ENCODE data around the gene INCA1. TPM values are rescaled to one million over a fixed set of nuclear protein-coding genes. Genes with fewer than 3 reads are reported as not detected.
A peak's percentile ranks its signal among the peaks of the same experiment; 100 is the strongest.

The INCA1 gene
- total and polyA plus RNA-seq, 2 of the 13 experiments (the other 11 are each of a cell fraction or from before 2014, with no cell fraction given) = 0.93 to 2.6 TPM

DNA sequence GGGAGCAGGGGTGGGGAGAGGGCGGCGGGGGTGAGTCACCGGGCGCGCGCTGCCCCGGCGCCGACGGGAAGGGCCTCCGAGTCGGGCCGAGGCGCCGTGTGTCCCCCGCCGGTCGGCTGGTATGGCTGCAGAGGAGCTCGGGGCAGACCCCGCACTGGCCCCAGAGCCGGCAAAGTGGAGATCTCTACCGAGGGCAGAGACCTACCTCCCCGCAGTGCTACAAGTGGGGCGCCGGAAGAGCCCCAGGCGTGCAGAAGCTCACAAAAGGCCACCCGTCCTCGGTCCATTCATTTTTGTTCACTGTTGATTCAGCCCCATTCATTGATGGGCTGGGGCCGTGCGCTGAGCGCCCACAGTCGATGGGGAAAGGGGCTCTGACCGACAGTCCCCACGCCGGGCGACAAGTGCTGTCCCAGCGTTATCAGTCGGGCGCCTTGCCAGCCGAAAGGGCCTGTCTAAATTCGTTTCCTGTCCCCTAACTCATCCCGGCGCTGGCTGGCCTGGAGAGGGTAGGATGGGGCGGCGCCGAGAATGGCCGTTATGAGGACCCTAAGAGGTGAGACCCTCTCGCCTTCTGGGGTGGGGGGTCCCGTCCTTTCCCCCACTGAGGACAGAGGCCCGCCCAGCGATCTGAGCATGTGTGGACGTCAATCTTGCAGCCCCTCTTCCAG is 47.1 kb downstream of the INCA1 start (continued):
- TF ChIP-seq, protein P1, sequence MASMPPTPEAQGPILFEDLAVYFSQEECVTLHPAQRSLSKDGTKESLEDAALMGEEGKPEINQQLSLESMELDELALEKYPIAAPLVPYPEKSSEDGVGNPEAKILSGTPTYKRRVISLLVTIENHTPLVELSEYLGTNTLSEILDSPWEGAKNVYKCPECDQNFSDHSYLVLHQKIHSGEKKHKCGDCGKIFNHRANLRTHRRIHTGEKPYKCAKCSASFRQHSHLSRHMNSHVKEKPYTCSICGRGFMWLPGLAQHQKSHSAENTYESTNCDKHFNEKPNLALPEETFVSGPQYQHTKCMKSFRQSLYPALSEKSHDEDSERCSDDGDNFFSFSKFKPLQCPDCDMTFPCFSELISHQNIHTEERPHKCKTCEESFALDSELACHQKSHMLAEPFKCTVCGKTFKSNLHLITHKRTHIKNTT (CRISPR knock-in tag; IDR thresholded peaks at IDR 0.05) = no peak
- TF ChIP-seq ZNF564 (CRISPR knock-in tag; IDR thresholded peaks at IDR 0.05) = no peak
- no peak; the same call in 1 of the 2 replicates for TF ChIP-seq ELF1 (CRISPR knock-in tag; IDR thresholded peaks at IDR 0.05)
- no peak for TF ChIP-seq ZNF660 (CRISPR knock-in tag; IDR thresholded peaks at IDR 0.05; ENCODE audit: borderline replicate concordance, low read depth)
- TF ChIP-seq SMAD9 (CRISPR knock-in tag; IDR thresholded peaks at IDR 0.05) = no peak
- no peak for TF ChIP-seq PLRG1 (conservative IDR thresholded peaks at IDR 0.05)
- TF ChIP-seq, protein P2, sequence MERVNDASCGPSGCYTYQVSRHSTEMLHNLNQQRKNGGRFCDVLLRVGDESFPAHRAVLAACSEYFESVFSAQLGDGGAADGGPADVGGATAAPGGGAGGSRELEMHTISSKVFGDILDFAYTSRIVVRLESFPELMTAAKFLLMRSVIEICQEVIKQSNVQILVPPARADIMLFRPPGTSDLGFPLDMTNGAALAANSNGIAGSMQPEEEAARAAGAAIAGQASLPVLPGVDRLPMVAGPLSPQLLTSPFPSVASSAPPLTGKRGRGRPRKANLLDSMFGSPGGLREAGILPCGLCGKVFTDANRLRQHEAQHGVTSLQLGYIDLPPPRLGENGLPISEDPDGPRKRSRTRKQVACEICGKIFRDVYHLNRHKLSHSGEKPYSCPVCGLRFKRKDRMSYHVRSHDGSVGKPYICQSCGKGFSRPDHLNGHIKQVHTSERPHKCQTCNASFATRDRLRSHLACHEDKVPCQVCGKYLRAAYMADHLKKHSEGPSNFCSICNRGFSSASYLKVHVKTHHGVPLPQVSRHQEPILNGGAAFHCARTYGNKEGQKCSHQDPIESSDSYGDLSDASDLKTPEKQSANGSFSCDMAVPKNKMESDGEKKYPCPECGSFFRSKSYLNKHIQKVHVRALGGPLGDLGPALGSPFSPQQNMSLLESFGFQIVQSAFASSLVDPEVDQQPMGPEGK (CRISPR knock-in tag; IDR thresholded peaks at IDR 0.05) = no peak; the same call in 1 of the 2 replicates
- no peak for TF ChIP-seq IRX3 (CRISPR knock-in tag; IDR thresholded peaks at IDR 0.05; ENCODE audit: borderline replicate concordance, low read depth)
- TF ChIP-seq FOXA3 (CRISPR knock-in tag; IDR thresholded peaks at IDR 0.05) = no peak; the same call in 1 of the 2 replicates
- no peak for TF ChIP-seq TRIM24 (CRISPR knock-in tag; IDR thresholded peaks at IDR 0.05)
- TF ChIP-seq ERF (CRISPR knock-in tag; IDR thresholded peaks at IDR 0.05) = no peak
- TF ChIP-seq, protein P3, sequence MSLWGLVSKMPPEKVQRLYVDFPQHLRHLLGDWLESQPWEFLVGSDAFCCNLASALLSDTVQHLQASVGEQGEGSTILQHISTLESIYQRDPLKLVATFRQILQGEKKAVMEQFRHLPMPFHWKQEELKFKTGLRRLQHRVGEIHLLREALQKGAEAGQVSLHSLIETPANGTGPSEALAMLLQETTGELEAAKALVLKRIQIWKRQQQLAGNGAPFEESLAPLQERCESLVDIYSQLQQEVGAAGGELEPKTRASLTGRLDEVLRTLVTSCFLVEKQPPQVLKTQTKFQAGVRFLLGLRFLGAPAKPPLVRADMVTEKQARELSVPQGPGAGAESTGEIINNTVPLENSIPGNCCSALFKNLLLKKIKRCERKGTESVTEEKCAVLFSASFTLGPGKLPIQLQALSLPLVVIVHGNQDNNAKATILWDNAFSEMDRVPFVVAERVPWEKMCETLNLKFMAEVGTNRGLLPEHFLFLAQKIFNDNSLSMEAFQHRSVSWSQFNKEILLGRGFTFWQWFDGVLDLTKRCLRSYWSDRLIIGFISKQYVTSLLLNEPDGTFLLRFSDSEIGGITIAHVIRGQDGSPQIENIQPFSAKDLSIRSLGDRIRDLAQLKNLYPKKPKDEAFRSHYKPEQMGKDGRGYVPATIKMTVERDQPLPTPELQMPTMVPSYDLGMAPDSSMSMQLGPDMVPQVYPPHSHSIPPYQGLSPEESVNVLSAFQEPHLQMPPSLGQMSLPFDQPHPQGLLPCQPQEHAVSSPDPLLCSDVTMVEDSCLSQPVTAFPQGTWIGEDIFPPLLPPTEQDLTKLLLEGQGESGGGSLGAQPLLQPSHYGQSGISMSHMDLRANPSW (CRISPR knock-in tag; IDR thresholded peaks at IDR 0.05; ENCODE audit: borderline replicate concordance) = no peak
- TF ChIP-seq RXRB (CRISPR knock-in tag; IDR thresholded peaks at IDR 0.05; ENCODE audit: borderline replicate concordance) = no peak
- TF ChIP-seq PPARG (CRISPR knock-in tag; conservative IDR thresholded peaks at IDR 0.05) = no peak
- no peak for TF ChIP-seq ZNF781 (CRISPR knock-in tag; IDR thresholded peaks at IDR 0.05; ENCODE audit: borderline replicate concordance, not compliant biosample characterization)
- TF ChIP-seq, protein P4, sequence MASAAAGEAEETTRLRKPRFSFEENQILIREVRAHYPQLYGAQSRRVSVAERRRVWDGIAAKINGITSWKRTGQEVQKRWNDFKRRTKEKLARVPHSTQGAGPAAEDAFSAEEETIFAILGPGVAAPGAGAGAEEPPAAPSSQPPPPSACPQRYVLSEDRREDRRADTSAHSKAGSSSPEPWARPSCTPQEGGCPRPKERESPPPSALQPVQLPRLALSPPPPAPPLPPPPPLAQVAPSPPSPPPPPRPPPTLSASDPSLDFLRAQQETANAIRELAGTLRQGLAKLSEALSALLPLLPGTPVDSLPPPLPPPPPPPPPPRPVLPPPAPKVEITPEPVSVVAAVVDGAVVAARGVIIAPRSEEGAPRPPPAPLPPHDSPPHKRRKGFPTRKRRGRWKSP (CRISPR knock-in tag; IDR thresholded peaks at IDR 0.05) = peak; percentile 15; the same call in 1 of the 2 replicates
- no peak for TF ChIP-seq ZNF354B (CRISPR knock-in tag; IDR thresholded peaks at IDR 0.05)
- TF ChIP-seq ZBTB21 (CRISPR knock-in tag; IDR thresholded peaks at IDR 0.05) = no peak
- TF ChIP-seq, protein P5, sequence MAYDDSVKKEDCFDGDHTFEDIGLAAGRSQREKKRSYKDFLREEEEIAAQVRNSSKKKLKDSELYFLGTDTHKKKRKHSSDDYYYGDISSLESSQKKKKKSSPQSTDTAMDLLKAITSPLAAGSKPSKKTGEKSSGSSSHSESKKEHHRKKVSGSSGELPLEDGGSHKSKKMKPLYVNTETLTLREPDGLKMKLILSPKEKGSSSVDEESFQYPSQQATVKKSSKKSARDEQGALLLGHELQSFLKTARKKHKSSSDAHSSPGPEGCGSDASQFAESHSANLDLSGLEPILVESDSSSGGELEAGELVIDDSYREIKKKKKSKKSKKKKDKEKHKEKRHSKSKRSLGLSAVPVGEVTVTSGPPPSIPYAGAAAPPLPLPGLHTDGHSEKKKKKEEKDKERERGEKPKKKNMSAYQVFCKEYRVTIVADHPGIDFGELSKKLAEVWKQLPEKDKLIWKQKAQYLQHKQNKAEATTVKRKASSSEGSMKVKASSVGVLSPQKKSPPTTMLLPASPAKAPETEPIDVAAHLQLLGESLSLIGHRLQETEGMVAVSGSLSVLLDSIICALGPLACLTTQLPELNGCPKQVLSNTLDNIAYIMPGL (CRISPR knock-in tag; IDR thresholded peaks at IDR 0.05; ENCODE audit: borderline replicate concordance in 1 of 2, low read depth in 1 of 2) = no peak; a peak in 1 of 4 replicates

Data from HepG2 (cell line).